Measurements from ENCODE around the gene CRY2. TPM values are rescaled to one million over a fixed set of nuclear protein-coding genes. Genes with fewer than 3 reads are reported as not detected.
A peak's percentile ranks its signal among the peaks of the same experiment; 100 is the strongest.

Gene CRY2
- total and polyA plus RNA-seq, 2 of the 13 experiments (the other 11 are each of a cell fraction or from before 2014, with no cell fraction given) = 10.1 to 12.2 TPM

- TF ChIP-seq ZNF687 (CRISPR knock-in tag; IDR thresholded peaks at IDR 0.05) (peak; percentile 75), ZNF3 (CRISPR knock-in tag; IDR thresholded peaks at IDR 0.05) (no peak), YEATS4 (CRISPR knock-in tag; IDR thresholded peaks at IDR 0.05; ENCODE audit: borderline replicate concordance) (0 out of 2 replicates have a peak, but pooled peaks have one; percentile 34), ZGPAT (CRISPR knock-in tag; IDR thresholded peaks at IDR 0.05) (peak; percentile 56; the same call in 1 of the 2 replicates), ZNF263 (CRISPR knock-in tag; IDR thresholded peaks at IDR 0.05) (peak; percentile 41; the same call in 1 of the 2 replicates), SOX5 (CRISPR knock-in tag; IDR thresholded peaks at IDR 0.05; ENCODE audit: borderline replicate concordance) (peak; percentile 17; the same call in 1 of the 2 replicates), KLF12 (CRISPR knock-in tag; IDR thresholded peaks at IDR 0.05; ENCODE audit: borderline replicate concordance) (0 out of 2 replicates have a peak, but pooled peaks have one; percentile 17), GATAD2A (CRISPR knock-in tag; IDR thresholded peaks at IDR 0.05) (0 out of 2 replicates have a peak, but pooled peaks have one; percentile 22), ZNF772 (CRISPR knock-in tag; IDR thresholded peaks at IDR 0.05) (no peak; the same call in none of the 2 replicates), BORCS8-MEF2B (CRISPR knock-in tag; IDR thresholded peaks at IDR 0.05) (no peak), ZMAT3 (CRISPR knock-in tag; conservative IDR thresholded peaks at IDR 0.05) (no peak), WIZ (CRISPR knock-in tag; IDR thresholded peaks at IDR 0.05) (0 out of 2 replicates have a peak, but pooled peaks have one; percentile 23), ZNF605 (CRISPR knock-in tag; IDR thresholded peaks at IDR 0.05) (0 out of 2 replicates have a peak, but pooled peaks have one; percentile 31), ZNF484 (CRISPR knock-in tag; IDR thresholded peaks at IDR 0.05; ENCODE audit: borderline replicate concordance, low read depth) (no peak), MIER2 (CRISPR knock-in tag; IDR thresholded peaks at IDR 0.05) (peak; percentile 16; the same call in 1 of the 2 replicates), ZMYM4 (CRISPR knock-in tag; IDR thresholded peaks at IDR 0.05) (no peak; the same call in 1 of the 2 replicates), AGO2 (optimal IDR thresholded peaks at IDR 0.05; ENCODE audit: low read depth, low read length) (peak; percentile 15), ATF7-NPFF (CRISPR knock-in tag; IDR thresholded peaks at IDR 0.05; ENCODE audit: low read depth) (peak; percentile 11; the same call in 1 of the 2 replicates)
- TF ChIP-seq, protein P1, sequence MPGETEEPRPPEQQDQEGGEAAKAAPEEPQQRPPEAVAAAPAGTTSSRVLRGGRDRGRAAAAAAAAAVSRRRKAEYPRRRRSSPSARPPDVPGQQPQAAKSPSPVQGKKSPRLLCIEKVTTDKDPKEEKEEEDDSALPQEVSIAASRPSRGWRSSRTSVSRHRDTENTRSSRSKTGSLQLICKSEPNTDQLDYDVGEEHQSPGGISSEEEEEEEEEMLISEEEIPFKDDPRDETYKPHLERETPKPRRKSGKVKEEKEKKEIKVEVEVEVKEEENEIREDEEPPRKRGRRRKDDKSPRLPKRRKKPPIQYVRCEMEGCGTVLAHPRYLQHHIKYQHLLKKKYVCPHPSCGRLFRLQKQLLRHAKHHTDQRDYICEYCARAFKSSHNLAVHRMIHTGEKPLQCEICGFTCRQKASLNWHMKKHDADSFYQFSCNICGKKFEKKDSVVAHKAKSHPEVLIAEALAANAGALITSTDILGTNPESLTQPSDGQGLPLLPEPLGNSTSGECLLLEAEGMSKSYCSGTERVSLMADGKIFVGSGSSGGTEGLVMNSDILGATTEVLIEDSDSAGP (CRISPR knock-in tag; IDR thresholded peaks at IDR 0.05; ENCODE audit: borderline replicate concordance) = peak; percentile 52; the same call in 1 of the 2 replicates
- TF ChIP-seq, protein P2, sequence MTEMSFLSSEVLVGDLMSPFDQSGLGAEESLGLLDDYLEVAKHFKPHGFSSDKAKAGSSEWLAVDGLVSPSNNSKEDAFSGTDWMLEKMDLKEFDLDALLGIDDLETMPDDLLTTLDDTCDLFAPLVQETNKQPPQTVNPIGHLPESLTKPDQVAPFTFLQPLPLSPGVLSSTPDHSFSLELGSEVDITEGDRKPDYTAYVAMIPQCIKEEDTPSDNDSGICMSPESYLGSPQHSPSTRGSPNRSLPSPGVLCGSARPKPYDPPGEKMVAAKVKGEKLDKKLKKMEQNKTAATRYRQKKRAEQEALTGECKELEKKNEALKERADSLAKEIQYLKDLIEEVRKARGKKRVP (CRISPR knock-in tag; IDR thresholded peaks at IDR 0.05) = no peak
Measured at GRCh38 chr11:45921561-45922424, 74.5 kb downstream of the CRY2 start (continued).

Data from HepG2 (cell line).